Stimulated activated CD4-positive, alpha-beta T cell treated with anti-CD3 and anti-CD28 coated beads, Interleukin-1b, Interleukin-23, amount 100 ng/mL, for 48 hours (primary cell): ENCODE results near the gene BBLN.
A peak's percentile ranks its signal among the peaks of the same experiment; 100 is the strongest.

Source experiments
- DNase-seq: peaks from one replicate; pipeline ENCODE4 v3.0.0-alpha.2; 2020

Gene BBLN

GRCh38 chr9:128192601-128193371 lies 32.7 kb downstream of the BBLN start:
- DNase-seq = peak; percentile 54

- DNase-seq = no peak
Observed at GRCh38 chr9:128193469-128194096, 33.5 kb downstream of the BBLN start.

GRCh38 chr9:128201441-128202369 lies 41.6 kb downstream of the BBLN start:
- DNase-seq = no peak

GRCh38 chr9:128202648-128203023 lies 42.6 kb downstream of the BBLN start:
- no peak for DNase-seq

GRCh38 chr9:128203024-128203706 lies 43.1 kb downstream of the BBLN start, which contains the start of gene DNM1:
Gene DNM1, plus strand, starts transcription at chr9:128203379. Its CDS starts 92 bp downstream, at chr9:128203471.
- DNase-seq = peak; percentile 56

GRCh38 chr9:128203707-128204551 lies 43.9 kb downstream of the BBLN start:
- DNase-seq = no peak

GRCh38 chr9:128204858-128205257 lies 44.8 kb downstream of the BBLN start:
- no peak for DNase-seq

- DNase-seq = no peak
Observed at GRCh38 chr9:128205296-128205944, 45.4 kb downstream of the BBLN start.

- no peak for DNase-seq
Observed at GRCh38 chr9:128206484-128206883, 46.4 kb downstream of the BBLN start.

GRCh38 chr9:128206916-128207910 lies 47.1 kb downstream of the BBLN start:
- no peak for DNase-seq

GRCh38 chr9:128208386-128208785 lies 48.3 kb downstream of the BBLN start:
- no peak for DNase-seq

GRCh38 chr9:128208946-128209669 lies 49.0 kb downstream of the BBLN start:
- no peak for DNase-seq

- no peak for DNase-seq
Observed at GRCh38 chr9:128211186-128211980, 51.3 kb downstream of the BBLN start.

- no peak for DNase-seq
Observed at GRCh38 chr9:128211981-128212281, 51.9 kb downstream of the BBLN start.
